Smooth muscle cell (in vitro differentiated cells): ENCODE measurements around the gene TMEM88. TPM values are rescaled to one million over a fixed set of nuclear protein-coding genes. Genes with fewer than 3 reads are reported as not detected.

ENCODE experiments used
- DNase-seq: peaks from one replicate; lab custom pipeline; 2025; ENCODE audit not compliant: unreplicated experiment; lab: John Stamatoyannopoulos, UW
- H2AFZ ChIP-seq: fragments of 200-600 bp; sonication (generic); 2 replicates; pipeline ENCODE4 v1.6.0; 2016; ENCODE audit warnings: antibody characterized with exemption, low read depth, mild to moderate bottlenecking
- H3F3A ChIP-seq: fragments of 200-600 bp; sonication (generic); 2 replicates; pipeline ENCODE4 v1.6.0; 2017; ENCODE audit warnings: antibody characterized with exemption, low read depth
- H3K27ac ChIP-seq: fragments of 200-600 bp; sonication (generic); 2 replicates; pipeline ENCODE4 v1.5.1; 2016; ENCODE audit warnings: low read depth, mild to moderate bottlenecking
- H3K27me3 ChIP-seq: fragments of 200-600 bp; sonication (generic); 2 replicates; pipeline ENCODE4 v1.6.1; 2016; ENCODE audit warnings: low read depth, mild to moderate bottlenecking
- H3K36me3 ChIP-seq: fragments of 200-600 bp; sonication (generic); 2 replicates; pipeline ENCODE4 v1.5.1; 2016; ENCODE audit warnings: low read depth
- H3K4me1 ChIP-seq: fragments of 200-600 bp; sonication (generic); 2 replicates; pipeline ENCODE4 v1.5.1; 2016; ENCODE audit warnings: low read depth
- H3K4me2 ChIP-seq: fragments of 200-600 bp; sonication (generic); 2 replicates; pipeline ENCODE4 v1.6.0; 2016; ENCODE audit warnings: mild to moderate bottlenecking
- H3K4me3 ChIP-seq: fragments of 200-600 bp; sonication (generic); 2 replicates; pipeline ENCODE4 v1.5.1; 2016; ENCODE audit warnings: mild to moderate bottlenecking
- H3K79me2 ChIP-seq: fragments of 200-600 bp; sonication (generic); 2 replicates; pipeline ENCODE4 v1.6.0; 2016; ENCODE audit warnings: low read depth, mild to moderate bottlenecking
- H3K9ac ChIP-seq: fragments of 200-600 bp; sonication (generic); 2 replicates; pipeline ENCODE4 v1.6.0; 2016; ENCODE audit warnings: low read depth
- H3K9me3 ChIP-seq: fragments of 200-600 bp; sonication (generic); replicated peaks from 2 replicates; pipeline ENCODE4 v1.5.1; 2016; ENCODE audit warnings: low read depth
- H4K20me1 ChIP-seq: fragments of 200-600 bp; sonication (generic); 2 replicates; pipeline ENCODE4 v1.6.0; 2016; ENCODE audit warnings: low read depth
- WGBS: methylation state at CpG from one replicate; pipeline ENCODE4 v1.1.7; 2016; ENCODE audit warnings: low lambda C conversion rate; 5-methylcytosine and 5-hydroxymethylcytosine counted together
- polyA plus RNA-seq: library from polyadenylated mRNA; unstranded; fragments of >200 nt; fragmentation: Nextera tagmentation; extraction: Ambion mirVana; gene quantifications from 2 replicates; pipeline ENCODE4 v1.2.1, GENCODE V29; 2016
- total RNA-seq: library from RNA; depleted of rRNA; stranded (reverse); fragments of >200 nt; gene quantifications from 2 replicates; pipeline ENCODE4 v1.2.3, GENCODE V29; 2014
- TF ChIP-seq, protein P1 (sequence below): fragments of 200-600 bp; sonication (generic); IDR thresholded peaks from 2 replicates; pipeline ENCODE4 v1.5.1; 2017; ENCODE audit warnings: borderline replicate concordance, mild to moderate bottlenecking, antibody characterized with exemption; ENCODE audit not compliant: insufficient read depth, poor library complexity, severe bottlenecking

The TMEM88 gene
- total and polyA plus RNA-seq, 2 experiments from 2014 or later, result 5.1 to 16.1 TPM

DNA sequence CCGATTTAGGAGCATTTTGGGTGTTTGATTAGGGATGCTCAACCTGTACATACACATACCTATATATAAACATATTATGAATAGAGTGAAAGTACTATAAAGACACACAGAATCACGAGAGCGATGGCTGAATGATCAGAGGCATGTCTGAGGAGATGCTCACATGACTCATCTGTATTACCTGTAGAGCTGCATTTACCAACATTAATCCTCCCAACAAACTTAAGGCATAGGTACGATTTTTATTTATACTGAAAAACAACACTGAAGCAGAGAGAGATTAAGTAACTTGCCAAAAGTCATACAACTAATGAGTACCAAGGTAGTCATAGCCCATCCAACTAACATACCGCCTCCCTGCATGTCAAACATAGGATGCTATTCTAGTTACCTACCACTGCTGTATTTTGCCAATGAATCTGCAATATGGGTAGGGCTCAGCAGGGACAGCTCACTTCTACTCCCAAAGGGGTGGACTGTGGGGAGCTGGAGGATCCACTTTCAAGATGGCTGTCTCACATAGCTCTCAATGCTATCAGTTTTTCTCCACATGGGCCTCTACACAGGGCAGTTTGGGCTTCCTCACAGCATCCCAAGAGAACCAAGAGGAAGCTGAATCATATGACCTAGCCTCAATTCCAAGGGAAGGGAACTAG lies 10.3 kb downstream of the TMEM88 start:
- TF ChIP-seq, protein P1, sequence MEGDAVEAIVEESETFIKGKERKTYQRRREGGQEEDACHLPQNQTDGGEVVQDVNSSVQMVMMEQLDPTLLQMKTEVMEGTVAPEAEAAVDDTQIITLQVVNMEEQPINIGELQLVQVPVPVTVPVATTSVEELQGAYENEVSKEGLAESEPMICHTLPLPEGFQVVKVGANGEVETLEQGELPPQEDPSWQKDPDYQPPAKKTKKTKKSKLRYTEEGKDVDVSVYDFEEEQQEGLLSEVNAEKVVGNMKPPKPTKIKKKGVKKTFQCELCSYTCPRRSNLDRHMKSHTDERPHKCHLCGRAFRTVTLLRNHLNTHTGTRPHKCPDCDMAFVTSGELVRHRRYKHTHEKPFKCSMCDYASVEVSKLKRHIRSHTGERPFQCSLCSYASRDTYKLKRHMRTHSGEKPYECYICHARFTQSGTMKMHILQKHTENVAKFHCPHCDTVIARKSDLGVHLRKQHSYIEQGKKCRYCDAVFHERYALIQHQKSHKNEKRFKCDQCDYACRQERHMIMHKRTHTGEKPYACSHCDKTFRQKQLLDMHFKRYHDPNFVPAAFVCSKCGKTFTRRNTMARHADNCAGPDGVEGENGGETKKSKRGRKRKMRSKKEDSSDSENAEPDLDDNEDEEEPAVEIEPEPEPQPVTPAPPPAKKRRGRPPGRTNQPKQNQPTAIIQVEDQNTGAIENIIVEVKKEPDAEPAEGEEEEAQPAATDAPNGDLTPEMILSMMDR, result no peak
- H3K4me3 ChIP-seq, result no peak overlapping the region
- H4K20me1 ChIP-seq, result peaks cover 6% of the 10 kb centered on the region
- no peak overlapping the region for H3K27ac ChIP-seq
- H3K79me2 ChIP-seq, result peaks cover 5% of the 10 kb centered on the region
- no peaks in the 10 kb centered on the region for H3K27me3 ChIP-seq
- WGBS, result 97% methylated on average over 5 of the region's 5 CpGs
- H2AFZ ChIP-seq, result no peak overlapping the region
- H3K4me1 ChIP-seq, result no peaks in the 10 kb centered on the region
- H3F3A ChIP-seq, result no peaks in the 10 kb centered on the region
- DNase-seq, result no peak
- no peaks in the 10 kb centered on the region for H3K9me3 ChIP-seq
- H3K9ac ChIP-seq, result no peak overlapping the region
- H3K4me2 ChIP-seq, result no peak overlapping the region
- H3K36me3 ChIP-seq, result no peaks in the 10 kb centered on the region

DNA sequence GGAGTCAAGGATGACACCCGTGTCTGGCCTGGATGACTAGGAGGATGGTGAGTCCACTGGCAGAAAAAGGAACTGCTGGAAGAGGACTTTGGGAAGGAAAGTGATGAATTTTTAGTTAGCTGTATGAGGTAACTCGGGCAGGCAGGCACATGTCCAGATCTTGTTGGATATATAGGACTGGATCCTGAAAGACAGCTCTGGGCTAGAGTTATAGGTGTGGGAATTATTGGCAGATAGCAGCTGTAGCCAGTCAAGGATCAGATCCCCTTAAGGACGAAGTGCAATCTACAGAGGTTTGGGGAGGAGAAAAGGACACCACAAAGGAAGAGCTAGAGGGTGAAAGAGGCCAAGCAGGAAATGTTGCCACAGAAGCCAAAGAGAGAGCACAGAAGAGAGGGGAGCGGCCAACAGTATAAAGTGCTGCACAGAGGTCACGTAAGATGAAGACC lies 13.0 kb downstream of the TMEM88 start:
- Histone ChIP-seq H4K20me1 (peaks cover 4% of the 10 kb centered on the region), H3F3A (no peaks in the 10 kb centered on the region), H3K27me3 (no peaks in the 10 kb centered on the region), H3K36me3 (no peaks in the 10 kb centered on the region), H3K4me3 (no peak overlapping the region), H3K9ac (no peak overlapping the region), H3K4me1 (no peaks in the 10 kb centered on the region), H3K27ac (no peak overlapping the region), H3K79me2 (peaks cover 5% of the 10 kb centered on the region), H3K9me3 (no peaks in the 10 kb centered on the region), H2AFZ (no peak overlapping the region), H3K4me2 (no peak overlapping the region)
- 90% methylated on average over 5 of the region's 5 CpGs for WGBS
- DNase-seq, result no peak
- TF ChIP-seq, protein P1, result no peak

DNA sequence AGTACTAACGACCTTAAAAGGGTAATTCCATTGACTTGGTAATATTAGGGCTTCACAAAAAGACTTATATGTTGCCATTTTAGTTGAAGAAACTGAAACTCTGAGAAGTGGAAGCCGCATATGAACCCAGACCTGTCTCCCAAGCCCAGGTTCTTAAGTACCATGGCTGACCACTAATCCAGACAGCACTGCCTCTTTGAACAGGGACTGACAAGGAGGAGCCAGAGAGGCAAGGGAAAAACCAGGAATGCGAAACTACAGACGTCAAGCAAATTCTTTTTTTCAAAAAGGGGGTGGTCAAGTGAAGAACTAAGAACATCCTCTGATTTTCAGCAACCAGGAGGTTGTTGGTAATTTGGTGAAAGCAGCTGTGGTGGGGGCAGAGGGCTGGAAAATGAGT lies 18.2 kb downstream of the TMEM88 start:
- TF ChIP-seq, protein P1, result no peak
- peaks cover 4% of the 10 kb centered on the region for H3K36me3 ChIP-seq
- H3K4me3 ChIP-seq, result no peak overlapping the region
- peak overlapping the region; percentile 50 for H3K4me2 ChIP-seq
- 65% methylated on average over 4 of the region's 4 CpGs for whole genome bisulfite sequencing
- H3K79me2 ChIP-seq, result peaks cover 6% of the 10 kb centered on the region
- H3K27me3 ChIP-seq, result no peaks in the 10 kb centered on the region
- no peaks in the 10 kb centered on the region for H3K4me1 ChIP-seq
- no peaks in the 10 kb centered on the region for H3K9me3 ChIP-seq
- H3K27ac ChIP-seq, result peak overlapping the region; percentile 32
- H4K20me1 ChIP-seq, result peaks cover 4% of the 10 kb centered on the region
- H2AFZ ChIP-seq, result no peak overlapping the region
- no peak for DNase-seq
- peak overlapping the region; percentile 32 for H3K9ac ChIP-seq
- peaks cover 7% of the 10 kb centered on the region for H3F3A ChIP-seq

DNA sequence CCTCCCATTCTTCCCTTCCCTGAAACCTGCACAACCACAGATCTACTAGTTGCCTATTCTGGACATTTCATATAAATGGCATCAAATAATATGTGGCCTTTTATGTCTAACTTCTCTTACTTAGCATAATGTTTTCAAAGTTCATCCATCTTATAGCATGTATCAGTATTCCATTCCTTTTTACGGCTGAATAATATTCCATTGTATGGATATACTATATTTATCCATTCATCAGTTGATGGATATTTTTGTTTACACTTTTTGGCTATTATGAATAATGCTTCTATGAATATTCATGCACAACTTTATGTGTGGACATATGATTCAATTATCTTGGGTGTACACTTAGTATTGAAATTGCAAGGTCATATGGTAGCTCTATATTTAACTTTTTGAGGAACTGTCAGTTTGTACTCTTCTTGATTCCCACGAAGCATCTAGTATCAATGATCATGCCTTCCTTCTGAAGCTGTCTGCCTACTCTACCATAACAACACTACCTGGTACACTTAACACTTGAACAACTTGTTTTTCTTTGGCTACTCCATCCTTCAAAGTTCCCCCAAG lies 21.0 kb downstream of the TMEM88 start:
- no peak overlapping the region for H3K4me2 ChIP-seq
- no peak overlapping the region for H3K9ac ChIP-seq
- TF ChIP-seq, protein P1, result no peak
- H3K27me3 ChIP-seq, result no peaks in the 10 kb centered on the region
- peaks cover 7% of the 10 kb centered on the region for H3F3A ChIP-seq
- H3K4me1 ChIP-seq, result no peaks in the 10 kb centered on the region
- WGBS, result 98% methylated on average over 2 of the region's 2 CpGs
- peaks cover 12% of the 10 kb centered on the region for H3K79me2 ChIP-seq
- peaks cover 8% of the 10 kb centered on the region for H3K36me3 ChIP-seq
- H3K4me3 ChIP-seq, result no peak overlapping the region
- H2AFZ ChIP-seq, result no peak overlapping the region
- peaks cover 4% of the 10 kb centered on the region for H4K20me1 ChIP-seq
- no peaks in the 10 kb centered on the region for H3K9me3 ChIP-seq
- no peak overlapping the region for H3K27ac ChIP-seq
- DNase-seq, result no peak
